Right cardiac atrium (tissue), 5 donors: ENCODE measurements around the gene SERPINE1. TPM values are rescaled to one million over a fixed set of nuclear protein-coding genes. Genes with fewer than 3 reads are reported as not detected.

Experiments
- ATAC-seq, 2 donors: fragments of 200-7000 bp; cut with Tn5 transposase; one replicate each; pipeline versions ENCODE4 v1.8.0 to v1.9.1; 2020; ENCODE audit warnings: moderate library complexity in 2 of 2, mild to moderate bottlenecking in 1 of 2
- DNase-seq, 3 donors: peaks; one replicate each; pipeline ENCODE4 v3.0.0-alpha.2; 2020
- H3K27ac ChIP-seq: one replicate; pipeline ENCODE4 v1.5.1; 2013; ENCODE audit warnings: mild to moderate bottlenecking, low read length, control low read depth, moderate library complexity
- H3K27me3 ChIP-seq: one replicate; pipeline ENCODE4 v1.6.1; 2013; ENCODE audit not compliant: control insufficient read depth, insufficient read depth
- H3K4me1 ChIP-seq: one replicate; pipeline ENCODE4 v1.6.1; 2013; ENCODE audit warnings: low read length; ENCODE audit not compliant: control insufficient read depth, insufficient read depth
- H3K4me3 ChIP-seq: one replicate; pipeline ENCODE4 v1.5.1; 2013; ENCODE audit warnings: low read length, control low read depth
- H3K9me3 ChIP-seq: one replicate; pipeline ENCODE4 v1.6.1; 2013; ENCODE audit warnings: low read length; ENCODE audit not compliant: control insufficient read depth
- WGBS: extraction: QIAGEN DNeasy Blood & Tissue Kit; methylation state at CpG from one replicate; pipeline ENCODE4 v1.1.7; 2013; 5-methylcytosine and 5-hydroxymethylcytosine counted together
- intact Hi-C, 4 donors: fragments of 100-400 bp; cut with DNase I; formaldehyde crosslinking; loops; one replicate each; pipeline versions ENCODE4 v1.11.0 to v1.14.0; 2022 to 2023
- polyA plus RNA-seq: library from polyadenylated mRNA; stranded (reverse); fragments of 200-250 nt; gene quantifications from one replicate; pipeline ENCODE4 v1.2.3, GENCODE V29; 2013
- total RNA-seq, 4 donors: library from RNA; stranded (reverse); fragmentation: NEBNext Ultra II Directional; extraction: Animal tissue kit (Norgen Biotek cat#: 25700); gene quantifications; one replicate each; pipeline ENCODE4 v1.2.1, GENCODE V29; 2021
- donor health status: healthy with polysubstance abuse.
- donor health status: DM: no; HTN: yes; CAD: no.
- donor health status: DM: no; HTN: no; CAD: no.
- donor health status: DM: no; HTN: yes; CAD: no; lungs with severe emphysema.
- donor health status: DM: yes; HTN: yes; CAD: no.

The SERPINE1 gene
- total and polyA plus RNA-seq, 5 donors: 1.2 to 11.9 (median 2.3) TPM

- DNase-seq: no peak
- Histone ChIP-seq H3K9me3 (no peaks in the 10 kb centered on the region), H3K27me3 (no peaks in the 10 kb centered on the region), H3K4me1 (peaks cover 6% of the 10 kb centered on the region), H3K4me3 (no peak overlapping the region), H3K27ac (no peak overlapping the region)
- whole genome bisulfite sequencing: 79% methylated on average over 17 of the region's 17 CpGs
- no peak for ATAC-seq
- intact Hi-C loops: loop anchor here in 1 of 4 donors (10.0 kb wide), 1 partner anchor 267 kb away; the partner anchor contains the start of gene ACHE
Measured at GRCh38 chr7:101161692-101162471, 35.0 kb downstream of the SERPINE1 start.

- DNase-seq: peak; percentile 54 to 68 (median 65)
- peak in 1 of 2 donors; percentile 60 for ATAC-seq
- intact Hi-C loops: loop anchor here in 1 of 4 donors (10.0 kb wide), 1 partner anchor 268 kb away; the partner anchor contains the start of gene ACHE
- peak overlapping the region; percentile 8 for H3K4me3 ChIP-seq
- WGBS: 2% methylated on average over 72 of the region's 74 CpGs
- H3K27me3 ChIP-seq: no peaks in the 10 kb centered on the region
- H3K4me1 ChIP-seq: peaks cover 6% of the 10 kb centered on the region
- H3K27ac ChIP-seq: no peak overlapping the region
- no peaks in the 10 kb centered on the region for H3K9me3 ChIP-seq
Measured at GRCh38 chr7:101162551-101163278, 35.8 kb downstream of the SERPINE1 start.

GRCh38 chr7:101163279-101164070 is 36.6 kb downstream of the SERPINE1 start:
- Histone ChIP-seq H3K4me3 (peak overlapping the region; percentile 8), H3K27ac (no peak overlapping the region), H3K9me3 (no peaks in the 10 kb centered on the region), H3K4me1 (peaks cover 6% of the 10 kb centered on the region), H3K27me3 (no peaks in the 10 kb centered on the region)
- peak in 1 of 2 donors; percentile 3 for ATAC-seq
- DNase-seq: peak in 1 of 3 donors; percentile 58
- WGBS: under 1% methylated on average over 89 of the region's 92 CpGs
- intact Hi-C loops: loop anchor here in 1 of 4 donors (10.0 kb wide), 1 partner anchor 269 kb away; the partner anchor contains the start of gene ACHE

- 2% methylated on average over 75 of the region's 75 CpGs for WGBS
- DNase-seq (peak in 1 of 3 donors; percentile 75), ATAC-seq (peak in 1 of 2 donors; percentile 27)
- H3K9me3 ChIP-seq: no peaks in the 10 kb centered on the region
- no peak overlapping the region for H3K27ac ChIP-seq
- H3K4me3 ChIP-seq: peak overlapping the region; percentile 6
- intact Hi-C loops: loop anchor here in 1 of 4 donors (10.0 kb wide), 1 partner anchor 269 kb away; the partner anchor contains the start of gene ACHE
- no peaks in the 10 kb centered on the region for H3K27me3 ChIP-seq
- H3K4me1 ChIP-seq: peaks cover 6% of the 10 kb centered on the region
Measured at GRCh38 chr7:101164071-101164840, 37.4 kb downstream of the SERPINE1 start.

- WGBS: 2% methylated on average over 74 of the region's 74 CpGs
- Histone ChIP-seq H3K4me1 (peaks cover 6% of the 10 kb centered on the region), H3K27ac (no peak within 1 kb of the TSS), H3K4me3 (peak within 1 kb of the TSS; percentile 12), H3K9me3 (no peaks in the 10 kb centered on the region), H3K27me3 (no peaks in the 10 kb centered on the region)
- intact Hi-C loops: loop anchor here in 1 of 4 donors (10.0 kb wide), 1 partner anchor 271 kb away; the partner anchor contains the start of gene ACHE
- ATAC-seq (peak; percentile 89 to 92), DNase-seq (peak; percentile 96 to 98 (median 97))
Measured at GRCh38 chr7:101165075-101165957, 38.4 kb downstream of the SERPINE1 start, which contains the start of gene VGF. TSS of gene VGF (minus strand) at chr7:101165569. CDS start at chr7:101164843, 726 bp downstream.

GRCh38 chr7:101165958-101166647 is 39.2 kb downstream of the SERPINE1 start:
- peaks cover 6% of the 10 kb centered on the region for H3K4me1 ChIP-seq
- H3K4me3 ChIP-seq: peak overlapping the region; percentile 12
- no peak for ATAC-seq
- 1% methylated on average over 38 of the region's 38 CpGs for WGBS
- intact Hi-C loops: loop anchor here in 1 of 4 donors (10.0 kb wide), 1 partner anchor 271 kb away; the partner anchor contains the start of gene ACHE
- no peaks in the 10 kb centered on the region for H3K9me3 ChIP-seq
- DNase-seq: peak in 1 of 3 donors; percentile 52
- no peak overlapping the region for H3K27ac ChIP-seq
- H3K27me3 ChIP-seq: no peaks in the 10 kb centered on the region

GRCh38 chr7:101166648-101166908 is 39.7 kb downstream of the SERPINE1 start:
- H3K4me3 ChIP-seq: no peak overlapping the region
- DNase-seq (peak in 1 of 3 donors; percentile 40), ATAC-seq (no peak)
- H3K9me3 ChIP-seq: no peaks in the 10 kb centered on the region
- intact Hi-C loops: loop anchor here in 1 of 4 donors (10.0 kb wide), 1 partner anchor 272 kb away; the partner anchor contains the start of gene ACHE
- WGBS: 1% methylated on average over 11 of the region's 11 CpGs
- no peaks in the 10 kb centered on the region for H3K27me3 ChIP-seq
- H3K4me1 ChIP-seq: peaks cover 6% of the 10 kb centered on the region
- H3K27ac ChIP-seq: no peak overlapping the region

GRCh38 chr7:101166909-101167644 is 40.2 kb downstream of the SERPINE1 start:
- H3K4me1 ChIP-seq: peaks cover 6% of the 10 kb centered on the region
- intact Hi-C loops: loop anchor here in 1 of 4 donors (10.0 kb wide), 1 partner anchor 272 kb away; the partner anchor contains the start of gene ACHE
- WGBS: 1% methylated on average over 19 of the region's 19 CpGs
- DNase-seq: no peak
- ATAC-seq: no peak
- no peaks in the 10 kb centered on the region for H3K9me3 ChIP-seq
- no peaks in the 10 kb centered on the region for H3K27me3 ChIP-seq
- no peak overlapping the region for H3K27ac ChIP-seq
- H3K4me3 ChIP-seq: no peak overlapping the region
